GOT3 (cell line): Measurements from ENCODE around the gene SPECC1.
"Not testable (repeated sequence)": the region's sequence is repeated elsewhere in the genome, so short reads cannot be mapped to it uniquely, and the experiment has no call there.

Experiments used
- DNase-seq: peaks from one replicate; lab custom pipeline; 2025; ENCODE audit warnings: mixed read lengths; lab: John Stamatoyannopoulos, UW

SPECC1 gene

DNA sequence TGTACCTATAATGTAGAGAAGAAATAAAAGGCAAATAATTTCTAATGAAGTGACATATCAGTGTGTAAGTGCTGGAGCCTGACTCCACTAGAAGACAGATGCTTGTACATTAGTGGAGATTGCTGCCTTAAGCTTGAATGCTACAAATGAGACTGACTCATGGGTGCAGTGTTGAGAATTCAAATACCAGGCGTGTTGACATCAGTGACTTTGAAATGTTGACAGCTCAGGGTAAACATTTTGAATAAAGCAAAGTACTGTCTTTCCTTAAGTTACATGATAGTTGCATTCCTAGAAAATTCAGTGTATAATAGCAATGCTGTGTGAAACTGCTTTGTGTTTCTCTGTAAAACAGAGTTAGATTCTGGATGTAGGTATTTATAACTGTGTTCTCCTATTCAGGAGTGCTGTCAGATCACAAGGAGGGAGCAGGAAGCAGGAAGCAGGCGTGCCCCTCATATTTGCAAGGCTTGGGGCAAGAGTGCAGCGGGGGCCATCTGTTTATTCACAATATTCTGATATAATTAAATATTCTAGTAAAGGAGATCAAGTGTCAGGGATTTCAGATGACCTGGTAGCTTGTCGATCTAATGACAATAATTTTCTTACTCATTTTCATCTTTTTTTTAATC, 119.0 kb downstream of the SPECC1 start:
- no peak for DNase-seq

DNA sequence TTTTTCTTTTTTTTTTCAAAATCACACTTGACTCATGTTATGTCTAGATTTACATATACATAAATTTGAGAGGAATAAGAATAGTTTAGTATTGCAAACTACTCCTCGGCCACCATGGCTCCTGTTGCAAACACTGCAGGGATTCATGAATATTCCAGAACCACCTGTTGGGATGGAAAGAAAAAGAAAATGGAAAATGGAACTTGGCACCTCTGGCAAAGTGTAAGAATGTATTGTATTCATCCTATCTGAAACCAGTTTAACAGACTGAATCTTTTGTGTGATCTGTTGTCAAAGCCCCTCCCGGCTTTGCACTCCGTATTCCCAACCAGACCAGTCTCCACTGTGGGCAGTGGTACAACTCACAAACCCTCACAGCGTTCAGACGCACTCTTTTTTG, 124.4 kb downstream of the SPECC1 start:
- no peak for DNase-seq

DNA sequence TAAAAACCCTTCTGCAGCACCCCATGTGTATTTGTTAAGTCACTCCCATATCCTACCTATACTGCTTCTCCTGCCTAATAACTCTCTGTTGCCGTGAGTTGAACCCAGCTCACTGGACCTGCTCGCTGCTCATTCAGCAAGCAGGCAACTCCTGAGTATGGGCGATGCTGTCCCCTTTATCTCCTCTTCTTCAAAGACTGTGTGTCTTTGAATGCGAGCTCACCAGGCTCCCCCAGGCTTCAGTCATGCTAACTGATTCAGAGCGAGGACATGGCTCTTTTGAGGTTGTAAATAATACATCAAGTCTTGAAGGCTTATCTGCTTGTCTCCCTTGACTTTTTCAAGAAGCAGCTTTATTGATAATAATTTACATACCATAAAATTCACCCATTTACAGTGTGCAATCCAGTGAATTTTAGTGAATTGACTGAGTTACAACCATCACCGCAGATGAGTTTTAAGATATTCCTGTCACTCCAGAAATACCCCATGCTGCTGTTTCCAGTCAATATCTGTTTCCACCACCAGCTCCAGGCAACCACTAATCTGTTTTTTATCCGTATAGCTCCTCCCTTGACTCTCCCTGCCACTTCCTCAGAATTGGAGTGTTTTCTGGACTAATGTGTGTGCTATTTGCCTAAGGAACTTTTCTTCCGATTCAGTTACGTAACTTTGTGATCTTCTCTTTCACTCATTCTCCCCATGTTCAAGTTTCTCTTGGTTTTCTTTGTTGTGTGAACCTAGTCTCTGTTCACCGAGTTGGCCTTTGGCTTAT, 132.2 kb downstream of the SPECC1 start:
- no peak for DNase-seq

DNA sequence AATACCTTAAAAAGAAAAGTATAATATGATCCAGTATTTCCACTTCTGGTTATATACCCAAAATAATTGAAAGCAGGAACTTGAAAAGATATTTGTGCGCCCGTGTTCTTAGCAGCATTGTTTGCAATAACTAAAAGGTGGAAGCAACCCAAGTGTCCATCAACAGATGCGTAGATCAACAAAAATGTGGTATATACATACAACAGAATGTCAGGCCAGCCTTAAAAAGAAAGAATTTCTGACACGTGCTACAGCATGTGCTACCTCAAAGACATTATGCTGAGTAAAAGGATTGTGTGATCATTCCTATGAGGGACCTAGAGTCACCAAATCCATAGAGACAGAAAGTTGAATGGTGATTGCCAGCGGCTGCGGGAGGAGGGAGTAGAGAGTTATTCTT, 133.1 kb downstream of the SPECC1 start:
- DNase-seq, result no peak

DNA sequence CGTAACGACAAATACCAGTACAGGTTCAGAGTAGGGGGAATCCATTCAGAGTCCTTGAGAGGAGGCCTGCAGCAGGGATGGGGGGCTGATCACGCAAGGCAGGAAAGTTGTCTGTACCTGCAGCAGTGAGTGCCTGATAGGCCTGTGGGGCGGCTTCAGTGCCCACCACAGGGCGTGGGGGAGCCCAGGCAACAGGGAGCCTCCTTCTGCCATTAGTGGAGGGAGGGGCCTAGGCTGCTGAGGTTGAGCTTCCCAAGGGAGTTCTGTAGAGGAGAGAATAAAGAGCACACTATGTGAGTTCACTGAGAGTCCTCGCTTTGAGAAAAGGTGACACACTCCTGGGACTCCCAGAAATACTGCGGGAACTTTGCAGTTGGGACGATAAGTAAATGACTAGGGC, 134.6 kb downstream of the SPECC1 start:
- DNase-seq, result no peak

- no peak for DNase-seq
Measured at GRCh38 chr17:20145567-20145966, 136.4 kb downstream of the SPECC1 start.

DNA sequence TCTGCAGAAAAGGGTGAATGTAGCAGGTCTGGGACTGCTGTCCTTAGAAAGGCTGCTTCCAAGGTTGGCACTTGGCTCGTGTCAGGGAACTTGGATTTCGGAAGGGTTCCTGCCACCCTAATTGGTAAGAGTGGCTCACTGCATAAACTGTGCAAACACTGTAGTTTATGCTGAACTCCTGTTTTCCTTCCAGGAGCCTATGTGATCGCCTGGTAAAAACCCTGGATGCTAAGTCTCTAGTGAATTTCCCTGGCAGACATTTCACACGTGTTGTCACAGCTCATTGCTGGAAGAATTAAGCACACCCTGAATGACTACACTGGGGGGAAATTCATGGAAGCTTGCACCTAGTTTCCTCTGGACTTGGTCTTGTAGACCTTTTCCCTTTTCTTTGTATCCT, 140.1 kb downstream of the SPECC1 start:
- DNase-seq, result no peak

DNA sequence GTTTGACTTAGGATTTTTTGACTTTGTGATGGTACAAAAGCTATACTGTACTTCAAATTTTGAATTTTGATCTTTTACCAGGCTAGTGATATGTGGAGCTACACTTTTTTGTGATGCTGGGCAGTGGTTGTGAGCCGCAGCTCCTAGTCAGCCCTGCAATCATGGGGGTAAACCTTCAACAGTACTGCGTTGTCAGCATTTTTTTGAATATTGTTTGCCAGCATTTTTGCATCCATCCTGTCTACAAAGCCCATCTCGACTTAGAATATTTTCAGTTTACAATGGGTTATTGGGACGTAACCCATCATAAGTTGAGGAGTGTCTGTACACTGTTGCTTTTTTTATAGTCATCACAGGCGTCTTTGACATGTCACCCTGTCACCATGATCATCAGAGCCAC, 142.0 kb downstream of the SPECC1 start:
- DNase-seq, result no peak

- no peak for DNase-seq
Measured at GRCh38 chr17:20153231-20153630, 144.1 kb downstream of the SPECC1 start.

DNA sequence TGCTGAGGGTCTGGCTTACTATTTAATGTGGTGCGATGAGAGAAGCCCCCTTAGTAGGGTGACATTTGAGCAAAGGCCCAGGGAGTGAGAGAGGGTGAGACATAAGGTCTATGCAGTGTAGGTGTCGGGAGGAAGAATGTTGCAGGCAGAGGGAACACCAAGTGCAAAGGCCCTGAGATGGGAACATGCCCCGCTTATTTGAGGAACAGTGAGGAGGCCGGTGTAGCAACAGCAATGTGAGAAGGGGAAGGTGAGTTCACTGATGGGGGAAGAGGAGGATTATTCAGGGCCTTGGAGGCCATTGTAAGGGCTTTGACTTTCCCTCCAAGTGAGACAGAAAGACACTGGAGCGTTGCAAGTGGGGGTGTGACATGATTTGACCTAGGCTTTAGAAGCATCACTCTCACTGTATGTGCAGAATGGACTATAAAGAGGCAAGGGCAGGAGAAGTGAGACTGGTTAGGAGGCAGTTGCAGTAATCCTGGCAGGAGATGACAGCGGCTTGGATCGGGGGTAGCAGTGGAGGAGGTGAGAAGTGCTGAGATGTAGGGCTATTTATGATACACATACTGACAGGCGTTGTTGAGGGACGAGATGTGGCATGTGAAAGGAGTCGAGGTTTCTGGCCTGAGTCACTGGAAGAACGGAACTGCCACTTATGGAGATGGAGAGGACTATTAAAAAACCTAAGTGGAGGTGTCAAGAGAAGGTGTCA, 145.3 kb downstream of the SPECC1 start:
- no peak for DNase-seq

DNA sequence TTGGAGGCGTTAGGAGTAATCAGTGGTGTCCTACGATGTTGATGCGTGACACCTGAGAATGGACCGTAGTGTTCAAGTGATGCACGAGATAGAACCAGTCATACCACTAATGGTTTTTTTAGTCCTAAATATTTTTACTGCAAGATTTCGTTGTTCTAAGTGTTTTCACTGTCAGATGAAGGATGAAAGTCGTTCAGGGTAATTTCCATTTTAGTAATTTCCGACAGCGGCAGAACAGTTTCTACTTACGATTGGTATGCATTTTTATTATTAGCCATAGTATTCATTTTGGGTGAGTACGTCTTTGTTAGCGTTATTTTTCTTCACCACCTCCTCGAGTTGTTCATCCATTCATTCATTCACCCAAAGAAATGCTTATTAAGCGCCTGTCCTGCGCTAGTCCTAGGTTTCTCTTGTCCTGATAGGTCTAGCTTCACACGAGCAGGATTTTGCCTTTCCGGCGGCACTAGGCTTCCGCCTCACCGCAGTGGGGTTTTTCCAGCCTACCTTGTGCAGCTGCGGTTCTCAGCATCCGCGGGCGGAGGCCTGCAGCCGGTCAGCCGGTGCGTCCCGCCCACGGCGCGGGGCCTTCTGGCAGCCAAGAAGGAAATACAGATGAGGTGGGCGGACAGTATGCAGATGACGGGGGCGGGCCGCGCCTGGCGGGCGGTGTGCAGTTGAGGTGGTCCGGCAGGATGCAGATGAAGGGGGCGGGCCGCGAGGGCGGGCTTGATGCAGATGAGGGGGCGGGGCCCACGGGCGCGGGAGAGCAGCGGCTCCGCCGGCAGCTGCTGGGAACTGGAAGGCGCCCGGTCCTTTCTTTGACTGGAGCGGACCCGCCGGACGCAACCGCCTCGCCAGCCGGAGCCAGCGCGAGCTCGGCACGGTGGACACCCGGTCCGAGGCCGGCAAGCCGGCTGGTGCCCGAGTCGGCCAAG, 146.4 kb downstream of the SPECC1 start:
- peak; percentile 81 for DNase-seq

DNA sequence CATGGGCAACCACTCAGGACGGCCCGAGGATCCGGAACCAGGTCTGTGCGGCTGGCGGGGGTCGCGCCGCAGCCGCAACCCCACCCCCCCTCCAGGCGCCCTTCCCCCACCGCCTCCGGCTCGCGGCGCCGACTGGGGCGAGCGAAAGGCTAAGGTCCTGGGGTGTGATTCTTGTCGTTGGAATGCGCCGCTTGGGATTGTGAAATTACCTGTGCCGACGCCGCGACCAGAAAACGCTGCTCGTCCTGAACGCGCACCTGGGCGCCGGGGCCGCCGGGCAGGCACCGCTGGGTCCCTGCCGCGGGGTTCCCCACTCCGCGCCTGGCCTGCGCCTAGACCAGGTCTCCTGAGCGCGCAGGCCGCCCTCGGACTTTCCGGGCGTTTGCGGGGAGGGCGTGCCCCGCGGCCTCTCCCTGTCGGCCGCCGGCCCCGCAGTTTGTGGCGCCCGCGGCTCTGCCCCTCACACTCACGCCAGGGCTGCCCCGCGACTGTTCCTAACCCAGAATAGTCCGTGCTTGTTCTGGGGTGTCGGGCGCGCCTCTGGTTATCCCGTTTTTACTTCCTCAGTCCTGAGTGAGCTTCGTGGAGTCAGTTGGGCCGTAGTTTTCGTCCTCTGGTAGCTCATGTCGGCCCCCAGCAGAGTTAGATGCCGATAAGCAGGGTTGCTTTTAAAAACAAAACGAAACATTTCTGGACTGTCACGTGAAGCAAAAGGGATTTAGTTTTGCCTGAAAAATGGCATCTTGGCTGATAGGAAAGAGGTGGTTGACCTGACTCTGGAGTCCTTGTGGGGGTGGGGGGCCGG, 147.2 kb downstream of the SPECC1 start:
- DNase-seq, result no peak

GRCh38 chr17:20157001-20157310, 147.8 kb downstream of the SPECC1 start:
- DNase-seq, result no peak

- DNase-seq, result no peak
Measured at GRCh38 chr17:20158580-20158979, 149.4 kb downstream of the SPECC1 start.

DNA sequence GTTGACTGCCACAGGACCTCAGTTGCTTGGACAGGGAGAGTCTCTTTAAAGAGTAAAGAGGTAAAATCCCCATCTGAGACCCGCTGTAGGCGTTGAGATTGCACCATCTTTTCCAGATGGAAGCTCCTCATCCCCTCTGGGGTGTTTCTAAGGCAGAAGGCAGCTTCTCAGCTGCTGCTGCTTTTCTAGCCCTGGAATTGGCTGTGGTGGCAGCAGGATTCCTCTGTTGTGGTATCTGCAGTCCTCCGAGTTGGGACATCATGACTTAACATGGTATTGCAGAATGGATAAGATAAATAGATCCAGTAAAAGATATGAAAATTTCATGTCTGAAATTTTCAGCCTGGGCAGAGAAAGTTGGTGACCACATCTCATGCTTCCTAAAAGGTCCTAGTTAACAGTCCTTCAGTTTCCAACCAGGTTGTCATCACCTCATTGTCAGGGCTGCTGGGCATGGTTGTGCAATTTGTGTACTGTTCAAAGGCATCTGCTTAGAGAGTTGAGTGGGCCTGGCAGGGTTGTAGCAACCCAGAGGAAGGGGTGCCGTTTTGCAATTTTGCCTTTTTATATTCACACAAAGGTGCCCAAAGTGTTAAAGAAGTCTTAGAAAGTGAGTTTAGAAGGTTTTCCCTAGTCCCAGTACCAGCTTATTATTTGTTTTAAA, 150.4 kb downstream of the SPECC1 start:
- DNase-seq, result no peak

DNA sequence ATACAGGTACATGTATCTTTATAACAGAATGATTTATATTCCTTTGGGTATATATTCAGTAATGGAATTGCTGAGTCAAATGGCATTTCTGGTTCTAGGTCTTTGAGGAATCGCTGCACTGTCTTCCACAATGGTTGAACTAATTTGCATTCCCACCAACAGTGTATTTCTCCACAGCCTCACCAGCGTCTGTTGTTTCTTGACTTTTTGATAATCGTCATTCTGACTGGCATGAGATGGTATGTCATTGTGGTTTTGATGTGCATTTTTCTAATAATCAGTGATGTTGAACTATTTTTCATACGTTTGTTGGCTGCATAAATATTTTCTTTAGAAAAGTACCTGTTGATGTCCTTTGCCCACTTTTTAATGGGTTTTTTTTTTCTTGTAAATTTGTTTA, 156.4 kb downstream of the SPECC1 start:
- not testable (repeated sequence) for DNase-seq

DNA sequence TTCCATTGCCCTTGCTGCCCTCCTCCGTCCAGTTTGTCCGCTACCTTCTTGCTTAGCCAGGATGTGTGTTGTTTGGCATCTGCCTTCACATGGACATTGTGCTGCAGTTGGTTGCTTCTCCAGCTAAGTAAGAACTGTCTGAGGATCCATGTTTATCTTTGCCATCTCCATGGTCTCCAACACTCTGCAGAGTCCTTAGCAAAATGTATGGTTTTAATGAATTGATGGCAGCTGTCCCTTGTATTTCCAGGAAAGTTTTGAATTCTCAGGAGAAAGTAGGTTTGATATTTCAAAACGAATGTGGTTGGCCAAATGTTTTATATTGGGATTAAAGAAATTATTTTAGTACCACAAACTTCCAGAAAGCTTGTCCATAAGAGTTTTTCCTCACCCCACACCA, 160.9 kb downstream of the SPECC1 start:
- DNase-seq, result no peak

DNA sequence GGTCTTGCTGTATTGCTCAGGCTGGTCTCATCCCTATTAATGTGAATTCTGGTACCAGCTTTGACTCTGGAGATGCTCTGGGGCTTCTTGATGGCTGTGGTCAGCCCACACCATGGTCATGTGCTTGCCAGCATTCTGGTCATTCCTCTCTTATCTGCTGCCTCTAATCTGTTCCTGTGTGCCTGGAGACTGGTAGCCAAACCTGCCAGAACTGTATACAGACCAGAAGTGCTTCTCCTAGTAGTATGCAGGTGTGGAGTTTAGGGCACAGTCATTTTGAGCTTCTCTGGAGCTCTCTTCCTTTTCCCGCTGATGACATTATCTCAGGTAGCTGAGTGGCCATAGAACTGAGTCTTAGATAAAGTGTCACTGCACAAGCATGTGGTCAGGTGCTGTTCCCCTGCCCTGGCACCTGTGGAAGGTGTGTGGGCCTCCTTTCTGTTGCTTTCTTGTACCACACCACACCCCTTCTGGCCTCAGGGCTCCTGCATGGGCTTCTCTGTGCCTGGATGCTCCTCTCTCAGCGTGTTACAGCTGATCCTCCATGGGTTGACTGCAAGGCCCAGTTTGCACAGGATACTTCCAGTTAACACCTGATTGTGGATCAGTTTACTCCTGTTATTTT, 162.7 kb downstream of the SPECC1 start:
- DNase-seq, result no peak

DNA sequence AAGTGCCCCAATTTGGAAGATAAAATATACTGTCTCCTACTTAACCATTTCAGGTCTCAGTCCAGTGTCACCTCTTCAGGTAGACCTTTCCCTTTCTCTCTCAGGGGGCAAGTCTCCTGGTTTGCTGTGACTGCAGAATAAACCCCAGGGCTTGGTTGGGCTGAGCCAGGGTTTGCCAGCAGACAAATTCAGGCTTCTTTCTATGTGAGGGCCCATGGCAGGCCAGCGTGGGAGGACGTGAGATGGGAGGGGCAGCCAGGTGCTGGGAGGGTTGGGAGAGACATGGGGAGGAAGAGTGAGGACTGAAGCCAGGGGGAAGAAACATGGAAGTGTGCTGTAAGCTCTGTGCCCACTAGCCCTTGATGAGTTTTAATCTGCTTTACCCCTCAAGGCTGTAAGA, 163.2 kb downstream of the SPECC1 start:
- DNase-seq, result no peak

DNA sequence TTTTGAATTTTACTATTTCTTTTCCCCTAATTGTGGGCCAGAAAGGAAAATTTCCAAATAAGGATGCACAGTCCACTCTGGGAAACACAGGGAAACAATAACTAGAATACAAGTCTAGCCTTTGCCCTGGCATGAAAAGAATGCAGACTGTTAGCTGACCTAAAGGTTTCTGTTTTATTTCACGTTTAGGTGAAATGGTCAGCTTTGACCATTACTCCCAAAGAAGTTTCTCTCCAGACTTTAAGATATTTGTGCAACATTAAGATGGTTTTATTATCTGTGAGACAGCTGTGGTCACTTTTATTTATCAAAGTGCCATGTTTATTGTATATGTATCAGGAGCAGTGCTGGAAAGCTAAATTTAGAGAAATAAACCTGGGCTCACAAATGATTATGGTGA, 163.9 kb downstream of the SPECC1 start:
- DNase-seq, result no peak
